Skeletal muscle tissue (tissue), 4 donors: Measurements from ENCODE around the gene ETV6. TPM values are rescaled to one million over a fixed set of nuclear protein-coding genes. Genes with fewer than 3 reads are reported as not detected.
A peak's percentile ranks its signal among the peaks of the same experiment; 100 is the strongest.

ENCODE experiments used
- H3K27ac ChIP-seq: one replicate; pipeline ENCODE4 v1.7.0; 2013; ENCODE audit warnings: mild to moderate bottlenecking, low read depth, low read length, inconsistent platforms
- H3K27me3 ChIP-seq, 3 donors: one replicate each; pipeline ENCODE4 v1.7.0; 2013; ENCODE audit warnings: low read length in 3 of 3; ENCODE audit not compliant: control insufficient read depth in 3 of 3, insufficient read depth in 3 of 3
- H3K36me3 ChIP-seq, 3 donors: one replicate each; pipeline ENCODE4 v1.7.0; 2013; ENCODE audit warnings: low read length in 3 of 3; ENCODE audit not compliant: control insufficient read depth in 3 of 3, insufficient read depth in 3 of 3
- H3K4me1 ChIP-seq, 3 donors: one replicate each; pipeline ENCODE4 v1.7.0; 2013; ENCODE audit warnings: low read length in 3 of 3, mild to moderate bottlenecking in 3 of 3; ENCODE audit not compliant: control insufficient read depth in 3 of 3, insufficient read depth in 3 of 3
- H3K4me3 ChIP-seq, 3 donors: one replicate each; pipeline ENCODE4 v1.7.0; 2013; ENCODE audit warnings: low read length in 3 of 3
- H3K9ac ChIP-seq, 3 donors: one replicate each; pipeline ENCODE4 v1.7.0; 2013; ENCODE audit warnings: low read length in 3 of 3, mild to moderate bottlenecking in 3 of 3, moderate library complexity in 2 of 3, low read depth in 1 of 3
- H3K9me3 ChIP-seq, 3 donors: one replicate each; pipeline ENCODE4 v1.7.0; 2013; ENCODE audit warnings: low read length in 3 of 3; ENCODE audit not compliant: control insufficient read depth in 3 of 3
- total RNA-seq: library from RNA; depleted of rRNA; stranded (reverse); fragments of >200 nt; gene quantifications from one replicate; pipeline ENCODE4 v1.2.3, GENCODE V29; 2014
- donor health status: Osteomylitis.

ETV6 gene
- total RNA-seq, 1 donor from 2014 or later: 4.2 TPM

- Histone ChIP-seq H3K27me3 (no peaks in the 10 kb centered on the region), H3K9me3 (no peaks in the 10 kb centered on the region), H3K36me3 (peaks cover 0 to 3% (median 0%) of the 10 kb centered on the region in 3 donors), H3K27ac (no peak overlapping the region), H3K4me1 (peaks cover 14 to 22% (median 18%) of the 10 kb centered on the region in 3 donors), H3K4me3 (no peak overlapping the region), H3K9ac (no peak overlapping the region)
These were observed 124.6 kb downstream of the ETV6 start for GRCh38 chr12:11773889-11774677.

DNA sequence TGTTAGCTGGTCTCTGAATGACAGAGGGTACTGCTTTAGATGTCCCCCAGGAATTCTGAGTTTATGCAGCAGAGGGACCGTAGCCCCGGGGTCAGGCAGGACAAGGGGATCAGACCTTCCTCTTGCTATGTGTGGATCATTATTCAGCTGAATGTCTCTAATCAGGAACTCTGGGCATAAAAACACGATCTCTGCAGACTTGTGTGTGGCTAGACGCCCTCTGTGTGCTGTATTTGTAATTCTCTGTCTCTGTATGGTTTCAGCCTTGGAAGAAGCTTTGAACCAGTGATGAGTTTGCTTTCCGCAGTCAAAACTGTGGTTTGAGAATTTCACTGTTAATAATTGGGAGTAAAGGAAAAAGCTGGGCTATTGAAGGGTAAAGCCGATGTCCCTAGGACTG is 125.3 kb downstream of the ETV6 start:
- no peaks in the 10 kb centered on the region for H3K27me3 ChIP-seq
- peaks cover 0 to 3% (median 0%) of the 10 kb centered on the region in 3 donors for H3K36me3 ChIP-seq
- H3K27ac ChIP-seq: no peak overlapping the region

DNA sequence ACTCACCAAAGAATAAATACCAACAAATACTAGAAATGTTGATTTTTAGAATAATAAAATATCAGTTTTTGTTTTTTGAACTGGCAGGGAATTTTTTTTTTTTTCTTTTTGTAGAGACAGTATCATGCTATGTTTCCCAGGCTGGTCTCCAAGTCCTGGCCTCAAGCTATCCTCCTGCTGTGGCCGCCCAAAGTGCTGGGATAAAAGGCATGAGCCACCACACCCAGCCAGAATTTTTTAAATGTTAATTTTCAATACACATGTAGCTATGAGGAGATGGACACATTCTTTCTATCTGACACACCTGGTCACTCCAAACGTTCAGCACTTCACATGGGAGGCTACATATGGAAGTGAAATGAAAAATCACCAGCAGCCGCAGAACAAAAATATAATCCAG is 126.8 kb downstream of the ETV6 start:
- Histone ChIP-seq H3K4me1 (peaks cover 25 to 40% (median 33%) of the 10 kb centered on the region in 3 donors), H3K27ac (no peak overlapping the region), H3K9ac (no peak overlapping the region), H3K27me3 (no peaks in the 10 kb centered on the region), H3K4me3 (no peak overlapping the region), H3K36me3 (no peaks in the 10 kb centered on the region), H3K9me3 (no peaks in the 10 kb centered on the region)

More for the DNA sequence above, 125.3 kb downstream of the ETV6 start:
- H3K4me3 ChIP-seq: no peak overlapping the region
- no peaks in the 10 kb centered on the region for H3K9me3 ChIP-seq
- H3K4me1 ChIP-seq: peaks cover 21 to 30% (median 25%) of the 10 kb centered on the region in 3 donors
- H3K9ac ChIP-seq: no peak overlapping the region

- H3K27ac ChIP-seq: no peak overlapping the region
These were observed 128.0 kb downstream of the ETV6 start for GRCh38 chr12:11777451-11777850.

GRCh38 chr12:11777962-11778361 is 128.5 kb downstream of the ETV6 start:
- H3K27ac ChIP-seq: no peak overlapping the region
- H3K4me3 ChIP-seq: no peak overlapping the region
- peaks cover 25 to 40% (median 33%) of the 10 kb centered on the region in 3 donors for H3K4me1 ChIP-seq
- H3K9me3 ChIP-seq: no peaks in the 10 kb centered on the region
- no peaks in the 10 kb centered on the region for H3K36me3 ChIP-seq
- no peaks in the 10 kb centered on the region for H3K27me3 ChIP-seq
- no peak overlapping the region for H3K9ac ChIP-seq

More at GRCh38 chr12:11777451-11777850, 128.0 kb downstream of the ETV6 start:
- H3K9ac ChIP-seq: no peak overlapping the region
- peaks cover 25 to 40% (median 33%) of the 10 kb centered on the region in 3 donors for H3K4me1 ChIP-seq
- H3K27me3 ChIP-seq: no peaks in the 10 kb centered on the region
- H3K4me3 ChIP-seq: no peak overlapping the region
- H3K9me3 ChIP-seq: no peaks in the 10 kb centered on the region
- no peaks in the 10 kb centered on the region for H3K36me3 ChIP-seq

- Histone ChIP-seq H3K4me1 (peaks cover 25 to 40% (median 33%) of the 10 kb centered on the region in 3 donors), H3K4me3 (no peak overlapping the region), H3K9ac (peak overlapping the region in 1 of 3 donors; percentile 24), H3K27ac (peak overlapping the region; percentile 60), H3K27me3 (no peaks in the 10 kb centered on the region), H3K9me3 (no peaks in the 10 kb centered on the region), H3K36me3 (no peaks in the 10 kb centered on the region)
These were observed 129.5 kb downstream of the ETV6 start for GRCh38 chr12:11778713-11779685.

- peaks cover 31 to 49% (median 40%) of the 10 kb centered on the region in 3 donors for H3K4me1 ChIP-seq
- no peak overlapping the region for H3K9ac ChIP-seq
- no peaks in the 10 kb centered on the region for H3K27me3 ChIP-seq
- no peak overlapping the region for H3K27ac ChIP-seq
- no peaks in the 10 kb centered on the region for H3K9me3 ChIP-seq
- no peaks in the 10 kb centered on the region for H3K36me3 ChIP-seq
- no peak overlapping the region for H3K4me3 ChIP-seq
These were observed 131.1 kb downstream of the ETV6 start for GRCh38 chr12:11780521-11781101.

DNA sequence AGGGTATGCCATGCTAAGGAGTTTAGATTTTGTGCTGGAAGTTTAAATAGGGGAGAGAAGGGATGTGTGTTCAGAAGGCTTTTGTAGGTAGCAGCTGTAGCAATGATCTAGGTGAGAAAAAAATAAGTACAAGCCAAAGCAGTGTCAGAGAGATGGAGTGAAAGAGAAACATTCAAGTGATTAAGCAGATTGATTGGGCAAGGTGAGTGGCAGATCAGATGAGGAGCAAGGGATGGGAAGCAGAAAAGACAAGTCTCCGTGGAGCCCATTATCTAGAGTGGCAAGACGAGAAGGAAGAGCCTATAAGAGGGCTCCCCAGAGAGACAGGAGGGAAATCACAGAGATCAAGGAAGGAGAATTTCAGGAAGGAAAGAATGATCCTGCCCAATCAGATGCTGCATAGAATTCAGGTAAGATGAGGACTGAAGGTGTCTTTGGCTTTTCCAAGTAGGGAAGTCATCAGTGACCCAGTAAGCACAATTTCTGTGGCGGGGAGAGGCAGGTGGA is 133.5 kb downstream of the ETV6 start:
- Histone ChIP-seq H3K4me3 (no peak overlapping the region), H3K36me3 (no peaks in the 10 kb centered on the region), H3K27me3 (no peaks in the 10 kb centered on the region), H3K9ac (no peak overlapping the region), H3K27ac (no peak overlapping the region), H3K4me1 (peaks cover 39 to 57% (median 49%) of the 10 kb centered on the region in 3 donors), H3K9me3 (no peaks in the 10 kb centered on the region)

DNA sequence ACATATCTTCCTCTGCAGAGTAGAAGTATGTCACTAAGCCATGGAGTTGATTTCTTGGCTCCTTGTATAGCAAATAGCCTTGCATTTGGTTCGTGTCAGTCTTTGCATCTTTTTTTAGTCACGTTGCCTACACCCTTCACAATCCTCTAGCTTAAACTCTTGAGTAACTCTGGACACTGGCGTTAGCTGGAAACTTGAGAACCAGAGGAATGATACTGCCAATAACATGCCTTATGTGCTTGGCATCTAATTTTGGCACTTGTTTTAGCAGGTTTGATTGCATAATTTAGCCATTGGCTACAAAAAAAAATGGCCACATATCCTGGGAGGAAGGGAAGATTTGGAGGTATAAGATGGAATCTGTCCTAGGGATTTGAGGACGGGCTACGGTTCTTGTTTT is 136.2 kb downstream of the ETV6 start:
- Histone ChIP-seq H3K9ac (no peak overlapping the region), H3K27me3 (no peaks in the 10 kb centered on the region), H3K4me3 (no peak overlapping the region), H3K36me3 (no peaks in the 10 kb centered on the region), H3K27ac (peak overlapping the region; percentile 86), H3K9me3 (no peaks in the 10 kb centered on the region), H3K4me1 (peaks cover 17 to 32% (median 23%) of the 10 kb centered on the region in 3 donors)
